GM10266 (cell line): ENCODE measurements around the gene CUEDC1.

Source experiments
- DNase-seq: peaks from one replicate; pipeline ENCODE4 v3.0.0; 2012; ENCODE audit errors: extremely low spot score
- CTCF ChIP-seq: IDR thresholded peaks from 2 replicates; pipeline ENCODE4 v1.5.1; 2012; ENCODE audit warnings: mild to moderate bottlenecking, low read depth; ENCODE audit not compliant: control insufficient read depth, insufficient read depth; ENCODE audit errors: missing control alignments

Gene CUEDC1

GRCh38 chr17:57861000-57861789 lies 94.0 kb downstream of the CUEDC1 start:
- no peak for DNase-seq
- TF ChIP-seq CTCF = no peak

GRCh38 chr17:57860414-57860999 lies 94.7 kb downstream of the CUEDC1 start:
- TF ChIP-seq CTCF = no peak
- DNase-seq = no peak

GRCh38 chr17:57859601-57860413 lies 95.4 kb downstream of the CUEDC1 start:
- TF ChIP-seq CTCF = no peak
- DNase-seq = no peak

- no peak for TF ChIP-seq CTCF
- DNase-seq = no peak
These were observed 96.4 kb downstream of the CUEDC1 start for GRCh38 chr17:57858838-57859237.

GRCh38 chr17:57856792-57857620 lies 98.2 kb downstream of the CUEDC1 start:
- DNase-seq = no peak
- no peak for TF ChIP-seq CTCF

GRCh38 chr17:57855391-57856035 lies 99.7 kb downstream of the CUEDC1 start:
- no peak for TF ChIP-seq CTCF

More at GRCh38 chr17:57855391-57856035, 99.7 kb downstream of the CUEDC1 start:
- no peak for DNase-seq
